Hematopoietic multipotent progenitor cell (in vitro differentiated cells): ENCODE measurements around the gene STOX1. TPM values are rescaled to one million over a fixed set of nuclear protein-coding genes. Genes with fewer than 3 reads are reported as not detected.
A peak's percentile ranks its signal among the peaks of the same experiment; 100 is the strongest.
"Not testable (repeated sequence)": the region's sequence is repeated elsewhere in the genome, so short reads cannot be mapped to it uniquely, and the experiment has no call there.

Experiments used
- DNase-seq, 3 donors: peaks; one replicate each; pipeline ENCODE4 v3.0.0-alpha.2; 2011 to 2015; ENCODE audit warnings: low read depth in 2 of 3, low spot score in 2 of 3
- total RNA-seq: library from RNA; depleted of rRNA; stranded (reverse); fragments of >200 nt; gene quantifications from one replicate; pipeline ENCODE4 v1.2.3, GENCODE V29; 2012

STOX1 gene
- total RNA-seq, 1 donor = 0.54 TPM

GRCh38 chr10:68829521-68829920, 2.2 kb downstream of the STOX1 start:
- DNase-seq = no peak

GRCh38 chr10:68829952-68830351, 2.6 kb downstream of the STOX1 start:
- DNase-seq = no peak

- no peak for DNase-seq
These were observed 4.7 kb downstream of the STOX1 start for GRCh38 chr10:68831961-68832455.

- no peak for DNase-seq
These were observed 5.3 kb downstream of the STOX1 start for GRCh38 chr10:68832601-68833000.

GRCh38 chr10:68837626-68838322, 10.4 kb downstream of the STOX1 start:
- DNase-seq = no peak

GRCh38 chr10:68840650-68841049, 13.3 kb downstream of the STOX1 start:
- DNase-seq = not testable (repeated sequence)

- no peak for DNase-seq
These were observed 20.9 kb downstream of the STOX1 start for GRCh38 chr10:68848281-68848680.

GRCh38 chr10:68848806-68849205, 21.5 kb downstream of the STOX1 start:
- no peak for DNase-seq

GRCh38 chr10:68856352-68856751, 29.0 kb downstream of the STOX1 start:
- no peak for DNase-seq

GRCh38 chr10:68857005-68857404, 29.7 kb downstream of the STOX1 start:
- no peak for DNase-seq

GRCh38 chr10:68861253-68861652, 33.9 kb downstream of the STOX1 start:
- DNase-seq = peak in 2 of 3 donors; percentile 3 to 34

- no peak for DNase-seq
These were observed 37.3 kb downstream of the STOX1 start for GRCh38 chr10:68864611-68865010.

- not testable (repeated sequence) for DNase-seq
These were observed 40.8 kb downstream of the STOX1 start for GRCh38 chr10:68868173-68868572.

- DNase-seq = no peak
These were observed 42.3 kb downstream of the STOX1 start for GRCh38 chr10:68869623-68870022.

- no peak for DNase-seq
These were observed 42.7 kb downstream of the STOX1 start for GRCh38 chr10:68870061-68870460.

- DNase-seq = no peak
These were observed 43.3 kb downstream of the STOX1 start for GRCh38 chr10:68870545-68871104.

- DNase-seq = no peak
These were observed 43.9 kb downstream of the STOX1 start for GRCh38 chr10:68871105-68871711.

- DNase-seq = no peak
These were observed 44.5 kb downstream of the STOX1 start for GRCh38 chr10:68871731-68872342.

GRCh38 chr10:68876246-68877138, 49.2 kb downstream of the STOX1 start:
- no peak for DNase-seq

GRCh38 chr10:68877482-68878110, 50.3 kb downstream of the STOX1 start:
- no peak for DNase-seq
